Fibroblast of villous mesenchyme (primary cell): ENCODE data around the gene RANGAP1. TPM values are rescaled to one million over a fixed set of nuclear protein-coding genes. Genes with fewer than 3 reads are reported as not detected.

Experiments used
- DNase-seq: peaks from one replicate; pipeline ENCODE4 v3.0.0-alpha.2; 2010; ENCODE audit warnings: low read depth
- H3K4me3 ChIP-seq: 2 replicates; pipeline ENCODE4 v1.5.1; 2011; ENCODE audit warnings: low read depth, mild to moderate bottlenecking, low read length
- CTCF ChIP-seq: IDR thresholded peaks from 2 replicates; pipeline ENCODE4 v1.5.1; 2012; ENCODE audit warnings: low read depth, mild to moderate bottlenecking, low read length; ENCODE audit not compliant: insufficient read depth
- total RNA-seq: library from RNA; depleted of rRNA; stranded (reverse); fragments of >200 nt; gene quantifications from 2 replicates; pipeline ENCODE4 v1.2.3, GENCODE V29; 2012

RANGAP1 gene
- 60.2 and 95.9 TPM in 2 replicates for total RNA-seq

GRCh38 chr22:41285820-41286638, at the start of gene RANGAP1:
RANGAP1 (minus strand) TSS chr22:41286187; CDS start chr22:41281044, 5,143 bp downstream.
- peak within 1 kb of the TSS; percentile 82 for H3K4me3 ChIP-seq
- TF ChIP-seq CTCF, result peak; percentile 32
- DNase-seq, result peak; percentile 98

- TF ChIP-seq CTCF, result no peak
- H3K4me3 ChIP-seq, result no peak overlapping the region
- no peak for DNase-seq
These were observed 49.1 kb upstream of the RANGAP1 start for GRCh38 chr22:41334951-41335635.

GRCh38 chr22:41334215-41334614, 48.2 kb upstream of the RANGAP1 start:
- TF ChIP-seq CTCF, result no peak
- H3K4me3 ChIP-seq, result no peak overlapping the region
- no peak for DNase-seq

- no peak for DNase-seq
- no peak for TF ChIP-seq CTCF
- H3K4me3 ChIP-seq, result no peak overlapping the region
These were observed 47.8 kb upstream of the RANGAP1 start for GRCh38 chr22:41333806-41334205.

GRCh38 chr22:41332217-41332939, 46.4 kb upstream of the RANGAP1 start:
- TF ChIP-seq CTCF, result no peak
- DNase-seq, result no peak
- no peak overlapping the region for H3K4me3 ChIP-seq

GRCh38 chr22:41330169-41330568, 44.2 kb upstream of the RANGAP1 start:
- DNase-seq, result no peak
- TF ChIP-seq CTCF, result no peak
- no peak overlapping the region for H3K4me3 ChIP-seq
